CD4-positive, alpha-beta T cell treated with Interleukin-21 for 1 hour (primary cell): ENCODE measurements around the gene MSX1.
A peak's percentile ranks its signal among the peaks of the same experiment; 100 is the strongest.
"Not testable (repeated sequence)": the region's sequence is repeated elsewhere in the genome, so short reads cannot be mapped to it uniquely, and the experiment has no call there.

Experiments used
- DNase-seq: peaks from one replicate; pipeline ENCODE4 v3.0.0-alpha.2; 2020

MSX1 gene

GRCh38 chr4:4859325-4859798, at the start of gene MSX1:
TSS of gene MSX1 (plus strand) at chr4:4859665. CDS start at chr4:4859900, 235 bp downstream.
- peak; percentile 33 for DNase-seq

DNA sequence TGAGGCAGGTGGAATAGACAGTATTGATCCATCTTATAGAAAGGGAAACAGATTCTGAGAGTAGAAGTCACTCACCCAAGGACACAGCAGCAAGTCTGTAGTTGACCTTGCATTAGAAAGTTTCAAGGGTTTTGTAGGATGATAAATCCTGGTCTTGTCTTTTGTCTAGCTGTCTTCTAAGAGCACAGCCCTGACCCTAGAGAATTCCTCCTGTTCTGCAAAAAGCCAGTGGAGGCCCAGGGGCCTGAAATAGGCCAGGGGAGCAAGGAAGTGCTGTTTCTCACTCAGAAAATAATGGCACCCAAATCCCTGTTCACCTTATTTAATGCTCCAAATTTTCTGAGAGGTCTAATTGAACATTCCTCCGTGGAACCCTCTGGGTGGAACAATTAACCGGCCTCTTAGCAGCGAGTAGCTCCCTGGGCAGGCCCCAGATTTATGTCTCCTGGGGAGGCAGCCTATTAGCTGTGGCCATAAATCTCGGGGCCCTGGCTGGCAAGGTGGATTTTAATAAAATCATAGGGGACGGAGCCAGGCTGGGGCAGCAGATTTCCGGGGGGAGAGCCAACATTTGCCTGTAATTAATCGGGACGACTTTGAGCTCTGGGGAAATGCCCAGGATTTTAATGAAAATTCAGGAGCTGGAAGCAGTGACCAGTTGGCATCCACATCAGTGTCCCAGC, 49.2 kb upstream of the MSX1 start:
- DNase-seq: no peak

GRCh38 chr4:4810778-4811177, 48.7 kb upstream of the MSX1 start:
- DNase-seq: no peak

DNA sequence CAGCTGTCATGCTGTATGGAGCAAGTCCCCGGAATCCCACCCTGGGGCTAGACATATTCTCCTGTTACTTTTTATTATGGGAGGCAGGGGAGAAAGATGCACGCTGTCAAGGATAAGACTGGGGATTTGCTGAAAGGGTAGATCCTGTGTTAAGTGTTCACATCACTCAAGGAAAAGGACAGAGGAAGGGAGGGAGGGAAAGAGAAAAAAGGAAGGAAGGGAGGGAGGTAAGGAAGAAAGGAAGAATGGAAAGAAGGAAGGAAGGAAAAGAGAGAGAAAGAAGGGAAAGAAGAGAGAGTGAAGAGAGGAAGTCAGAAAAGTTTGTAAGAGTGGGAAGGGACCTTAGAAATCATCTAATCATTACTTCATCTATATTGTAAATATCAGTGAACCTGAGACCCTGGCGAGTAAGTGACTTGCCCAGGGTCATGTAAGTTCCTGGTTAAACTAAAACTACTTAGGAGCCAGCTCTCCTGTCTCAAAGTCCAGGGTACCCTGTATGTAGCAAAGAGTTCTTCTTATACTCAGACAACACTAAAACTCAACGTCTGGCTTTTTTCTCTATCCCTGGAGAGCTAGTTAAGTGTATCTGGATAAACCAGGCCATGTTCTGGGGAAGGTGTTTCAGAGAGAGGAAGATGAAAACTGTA, 47.2 kb upstream of the MSX1 start:
- no peak for DNase-seq

DNA sequence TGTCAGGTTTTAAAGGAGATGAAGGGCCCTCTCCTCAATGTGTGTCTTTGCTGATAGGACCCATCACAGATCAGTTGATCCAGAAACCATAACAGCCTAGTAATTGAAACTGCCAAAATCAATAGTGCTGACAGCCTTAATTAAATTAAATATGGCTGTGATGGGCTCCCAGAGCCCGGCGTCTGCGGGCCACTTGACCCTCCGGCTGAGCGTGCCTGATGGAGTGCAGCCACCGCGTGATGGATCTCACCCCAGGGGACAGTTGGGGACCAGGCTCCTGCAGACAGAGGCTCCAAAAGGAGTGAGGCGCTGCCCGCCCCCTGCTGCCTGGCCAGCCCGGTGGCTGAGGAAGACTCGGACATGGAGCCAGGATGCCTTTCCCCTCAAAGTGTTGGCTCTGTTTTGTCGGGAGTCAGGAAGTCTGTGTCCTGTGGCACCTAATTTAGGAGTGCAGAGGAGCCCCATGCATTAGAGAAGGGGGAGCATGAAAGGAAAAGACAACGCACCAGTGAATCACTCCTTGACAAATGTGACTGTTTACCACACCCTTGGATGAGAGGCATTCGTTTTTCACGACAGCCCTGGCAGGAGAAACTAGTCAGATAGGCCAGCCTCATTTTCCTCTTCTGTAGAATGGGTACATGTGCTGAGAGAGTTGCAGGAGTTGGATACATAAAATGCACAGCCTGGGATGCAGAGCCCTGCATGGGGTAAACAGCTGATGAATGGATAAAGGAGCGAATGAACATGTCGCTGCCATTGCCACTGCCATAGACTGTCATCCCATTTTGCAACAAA, 40.9 kb upstream of the MSX1 start:
- DNase-seq: no peak

GRCh38 chr4:4819213-4819606, 40.3 kb upstream of the MSX1 start:
- no peak for DNase-seq

DNA sequence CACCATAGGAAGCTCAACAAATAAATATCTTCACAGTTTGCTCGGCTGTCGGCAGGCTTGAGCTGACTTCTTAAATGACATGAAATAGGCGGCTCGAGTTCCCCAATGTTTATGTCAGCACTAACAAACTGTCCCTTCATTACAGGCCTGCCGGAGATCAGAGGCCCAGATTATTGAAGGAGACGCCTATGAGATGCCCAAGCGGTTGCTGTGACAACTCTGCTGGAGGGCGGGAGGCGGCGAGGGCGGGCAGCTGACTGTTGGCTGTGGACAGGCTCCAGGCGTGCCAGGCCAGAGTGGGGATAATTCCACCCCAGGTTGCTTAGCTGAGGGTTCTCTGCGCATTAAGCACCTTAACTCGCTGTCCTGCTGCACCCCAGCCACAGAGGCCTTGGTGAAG, 39.2 kb upstream of the MSX1 start:
- no peak for DNase-seq

DNA sequence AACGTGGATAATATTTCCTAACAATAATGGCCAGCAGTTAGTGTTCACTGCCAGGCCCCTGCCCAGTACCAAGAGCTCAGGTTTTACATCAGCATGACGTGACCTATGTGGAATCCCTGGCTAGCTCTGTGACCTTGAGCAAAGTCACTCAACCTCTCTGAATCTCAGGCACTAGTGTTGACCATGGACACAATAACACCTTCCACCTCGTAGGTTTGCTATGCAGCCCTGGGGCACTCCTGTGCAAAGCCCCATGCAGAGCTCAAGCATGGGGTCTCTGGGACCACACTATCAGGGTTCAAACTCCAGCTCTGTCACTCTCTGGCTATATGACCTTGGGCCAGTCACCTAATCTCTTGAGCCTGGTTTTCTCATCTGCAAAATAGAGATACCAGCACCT, 38.7 kb upstream of the MSX1 start:
- DNase-seq: no peak

DNA sequence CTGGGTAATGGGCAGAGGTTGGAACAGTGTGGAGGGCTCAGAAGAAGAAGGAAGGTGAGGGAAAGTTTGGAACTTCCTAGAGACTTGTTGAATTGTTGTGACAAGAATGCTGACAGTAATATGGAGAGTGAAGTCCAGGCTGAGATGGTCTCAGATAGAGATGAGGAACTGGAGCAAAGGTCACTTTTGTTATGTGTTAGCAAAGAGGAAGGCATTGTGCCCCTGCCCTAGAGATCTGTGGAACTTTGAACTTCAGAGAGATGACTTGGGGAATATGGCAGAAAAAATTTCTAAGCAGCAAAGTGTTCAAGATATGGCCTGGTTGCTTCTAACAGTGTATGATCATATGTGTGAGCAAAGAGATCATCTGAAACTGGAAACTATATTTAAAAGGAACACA, 37.9 kb upstream of the MSX1 start:
- no peak for DNase-seq

- not testable (repeated sequence) for DNase-seq
These were observed 37.2 kb upstream of the MSX1 start for GRCh38 chr4:4822286-4822685.

DNA sequence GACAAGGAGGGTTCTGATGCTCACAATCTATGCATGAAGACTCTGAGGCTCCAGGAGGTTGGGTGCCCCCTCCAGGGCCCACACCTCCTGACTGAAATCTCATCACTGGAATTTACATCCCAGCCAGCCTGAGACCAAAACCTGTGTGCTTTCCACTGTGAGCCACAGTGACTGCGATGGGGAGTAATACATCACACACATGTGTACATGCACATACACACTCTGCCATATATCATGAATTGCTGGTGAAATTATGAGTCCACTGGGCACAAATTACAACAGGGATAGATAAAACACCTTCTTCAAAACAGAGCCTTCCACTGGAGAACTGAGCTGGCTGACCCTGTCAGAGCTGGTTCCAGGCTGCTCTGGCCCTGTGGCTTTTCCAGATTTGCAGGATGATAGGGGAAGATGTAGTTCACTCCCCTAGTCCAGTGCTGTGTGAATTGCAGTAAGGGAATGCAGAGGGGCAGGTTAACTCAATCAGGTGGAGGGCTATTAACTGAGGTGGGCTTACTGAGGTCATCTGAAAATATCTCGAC, 35.8 kb upstream of the MSX1 start:
- DNase-seq: no peak

GRCh38 chr4:4824232-4824631, 35.2 kb upstream of the MSX1 start:
- no peak for DNase-seq

GRCh38 chr4:4825431-4825830, 34.0 kb upstream of the MSX1 start:
- no peak for DNase-seq

DNA sequence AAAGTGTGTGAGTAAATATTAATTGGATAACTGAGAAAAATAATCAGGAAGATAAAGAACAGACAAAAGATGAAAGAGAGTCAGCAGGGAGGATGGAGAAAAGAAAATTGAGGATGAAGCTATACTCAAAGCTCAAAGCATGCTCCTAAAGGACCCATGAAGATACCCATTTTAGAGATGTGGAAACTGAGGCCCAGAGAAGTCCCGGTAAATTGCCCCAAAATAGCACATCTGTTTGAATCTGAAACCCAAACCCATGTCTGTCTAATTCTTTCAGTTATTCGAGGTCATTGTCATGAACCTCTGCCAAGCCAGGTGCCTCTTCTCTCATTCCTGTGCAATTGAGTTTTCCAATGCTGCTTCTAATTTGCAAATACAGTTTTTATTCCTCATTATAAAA, 29.6 kb upstream of the MSX1 start:
- DNase-seq: no peak

DNA sequence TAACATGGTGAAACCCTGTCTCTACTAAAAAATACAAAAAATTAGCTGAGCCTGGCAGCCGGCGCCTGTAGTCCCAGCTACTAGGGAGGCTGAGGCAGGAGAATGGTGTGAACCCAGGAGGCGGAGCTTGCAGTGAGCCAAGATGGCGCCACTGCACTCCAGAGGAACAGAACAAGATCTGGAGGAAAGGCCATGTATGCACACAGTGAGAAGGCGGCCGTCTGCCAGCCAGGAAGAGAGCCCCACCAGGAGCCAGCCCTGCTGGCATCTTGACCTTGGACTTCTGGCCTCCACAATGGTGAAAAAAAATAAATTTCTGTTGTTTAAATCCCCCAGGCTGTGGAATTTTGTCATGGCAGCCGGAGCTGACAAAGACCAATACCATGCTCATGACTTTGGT, 28.2 kb upstream of the MSX1 start:
- no peak for DNase-seq

GRCh38 chr4:4831825-4832224, 27.6 kb upstream of the MSX1 start:
- DNase-seq: no peak

- no peak for DNase-seq
These were observed 23.4 kb upstream of the MSX1 start for GRCh38 chr4:4836044-4836443.

GRCh38 chr4:4837316-4837715, 22.1 kb upstream of the MSX1 start:
- DNase-seq: no peak

DNA sequence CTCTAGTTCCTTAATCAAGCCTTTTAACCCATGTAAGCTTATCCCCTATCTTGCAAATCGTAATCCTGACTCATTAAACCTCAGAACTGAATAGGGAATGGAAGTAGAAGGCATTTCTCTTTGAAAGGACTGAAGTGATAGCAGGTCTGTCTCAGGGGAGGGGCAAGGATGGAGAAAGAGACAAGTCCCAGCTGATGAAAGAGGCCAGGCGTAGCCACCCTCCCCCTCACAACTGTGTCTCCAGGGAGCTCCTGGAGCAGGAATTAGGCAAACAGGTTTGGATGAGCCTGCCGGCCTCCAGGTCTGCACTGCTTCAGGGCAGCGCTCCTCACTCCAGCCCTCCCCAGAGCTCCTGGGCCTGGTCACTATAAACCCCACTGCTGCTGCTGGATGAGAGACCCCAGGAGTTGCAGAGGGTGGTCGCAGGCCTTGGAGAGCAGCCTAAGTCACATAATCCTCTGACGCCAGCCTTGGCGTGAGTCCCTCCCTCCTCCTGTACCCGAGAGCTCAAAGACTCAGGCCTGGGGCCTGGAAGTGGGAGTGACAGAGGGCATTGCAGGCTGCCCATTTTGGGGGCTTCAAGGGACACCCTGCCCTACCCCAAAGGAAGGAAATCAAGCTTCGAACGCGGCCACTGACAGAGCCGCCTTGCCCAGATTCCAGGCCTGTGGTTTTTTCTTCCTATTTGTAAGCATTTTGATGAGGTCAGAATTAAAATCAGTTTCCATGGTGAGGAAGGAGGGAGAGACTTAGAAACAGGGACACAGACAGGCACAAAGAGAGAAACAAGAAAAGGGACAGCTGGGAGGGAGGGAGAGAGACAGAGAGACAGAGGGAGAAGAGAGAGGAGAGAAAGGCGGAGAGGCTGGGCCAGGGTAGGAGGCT, 21.2 kb upstream of the MSX1 start:
- no peak for DNase-seq

GRCh38 chr4:4838936-4839810, 20.3 kb upstream of the MSX1 start:
- DNase-seq: no peak

DNA sequence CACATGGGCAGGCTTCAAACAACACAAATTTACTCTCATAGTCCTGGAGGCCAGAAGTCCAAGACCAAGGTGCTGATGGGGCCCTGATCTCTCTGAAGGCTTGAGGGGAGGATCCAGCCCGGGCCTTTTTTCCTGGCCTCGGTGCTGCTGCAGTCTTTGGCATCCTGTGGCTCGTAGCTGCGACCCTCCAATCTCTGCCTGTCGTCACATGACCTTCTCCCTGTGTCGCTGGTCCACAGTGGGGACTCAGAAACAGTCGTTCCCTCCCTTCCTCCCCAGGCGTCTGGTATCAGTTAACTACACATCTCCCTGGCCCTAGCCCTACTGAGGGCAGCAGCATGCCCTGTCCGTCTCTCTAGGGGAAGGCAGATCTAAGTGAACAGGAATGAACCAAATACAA, 19.1 kb upstream of the MSX1 start:
- no peak for DNase-seq

DNA sequence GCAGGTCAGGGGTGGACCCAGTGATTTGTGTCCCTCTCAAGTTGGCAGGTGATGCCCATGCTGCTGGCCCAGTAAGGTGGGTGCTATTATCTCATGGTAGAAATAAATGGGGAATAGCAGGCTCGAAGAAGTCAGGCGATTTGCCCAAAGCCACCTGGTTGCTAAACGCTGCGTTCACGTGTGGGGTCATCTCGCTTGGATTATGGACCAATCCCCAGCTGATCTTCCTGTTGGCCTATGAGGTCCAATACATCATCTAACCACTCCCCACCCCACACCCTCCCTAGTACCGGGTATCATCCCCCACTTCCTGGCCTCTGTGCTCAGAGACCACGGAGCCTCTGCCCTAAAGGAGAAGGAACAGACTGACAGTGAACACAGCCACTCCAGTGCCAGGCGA, 18.3 kb upstream of the MSX1 start:
- no peak for DNase-seq
